Activated naive CD8-positive, alpha-beta T cell (primary cell): Measurements from ENCODE around the gene ASB15.

Source experiments
- H3K27ac Mint-ChIP-seq: one replicate; pipeline ENCODE4 v1.8.0; 2021; ENCODE audit warnings: mixed read lengths
- H3K27me3 Mint-ChIP-seq: one replicate; pipeline ENCODE4 v1.8.0; 2021; ENCODE audit warnings: mixed read lengths
- H3K36me3 Mint-ChIP-seq: one replicate; pipeline ENCODE4 v1.8.0; 2021; ENCODE audit warnings: mixed read lengths
- H3K4me1 Mint-ChIP-seq: one replicate; pipeline ENCODE4 v1.8.0; 2021; ENCODE audit warnings: low read depth, mixed read lengths
- H3K4me3 Mint-ChIP-seq: one replicate; pipeline ENCODE4 v1.8.0; 2021; ENCODE audit warnings: mild to moderate bottlenecking, mixed read lengths
- H3K9me3 Mint-ChIP-seq: one replicate; pipeline ENCODE4 v1.8.0; 2021; ENCODE audit warnings: low read depth, mixed read lengths

Gene ASB15

DNA sequence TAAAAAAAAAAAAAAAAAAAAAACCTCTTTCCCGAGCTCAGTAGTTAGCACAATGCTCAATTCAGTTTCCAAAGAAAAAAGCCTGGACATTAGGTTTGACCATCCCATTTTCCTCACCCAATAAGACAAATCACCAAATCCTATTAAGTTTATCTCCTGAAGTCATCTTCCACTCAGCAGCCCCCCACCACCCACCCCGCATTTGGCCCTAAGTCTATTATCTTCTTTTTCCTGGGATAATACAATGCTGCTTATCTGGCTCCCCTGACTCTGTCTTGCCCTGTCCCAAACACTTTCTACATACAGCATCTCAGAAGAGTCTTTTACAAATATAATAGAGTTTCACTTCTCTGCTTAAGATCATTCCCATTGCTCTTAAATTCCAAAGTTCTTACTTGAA lies 36.3 kb downstream of the ASB15 start:
- Mint-ChIP-seq H3K36me3 (no peaks in the 10 kb centered on the region), H3K9me3 (no peaks in the 10 kb centered on the region), H3K27me3 (peaks cover 21% of the 10 kb centered on the region), H3K27ac (no peak overlapping the region), H3K4me3 (no peak overlapping the region), H3K4me1 (no peaks in the 10 kb centered on the region)

DNA sequence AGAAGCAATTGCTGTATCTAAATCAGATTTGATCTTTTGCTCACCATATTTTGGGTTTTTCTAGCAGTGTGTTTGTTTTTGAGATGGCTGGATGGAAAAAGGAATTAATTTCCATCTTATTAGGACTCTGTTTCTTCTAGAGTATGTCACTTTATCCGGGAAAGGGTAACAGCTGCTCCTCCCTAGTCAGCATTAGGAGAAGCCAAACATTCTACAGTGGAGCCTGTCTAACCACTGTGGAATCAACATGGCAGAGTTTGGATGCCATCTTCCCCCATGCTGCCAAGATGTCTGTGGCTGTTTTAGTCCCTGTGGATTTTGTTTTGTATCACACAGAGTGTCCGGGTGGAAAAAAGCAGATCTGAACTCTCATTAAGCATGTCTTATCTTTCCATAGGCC lies 38.0 kb downstream of the ASB15 start:
- no peaks in the 10 kb centered on the region for H3K9me3 Mint-ChIP-seq
- no peak overlapping the region for H3K4me3 Mint-ChIP-seq
- H3K27me3 Mint-ChIP-seq = peaks cover 17% of the 10 kb centered on the region
- H3K27ac Mint-ChIP-seq = no peak overlapping the region
- H3K36me3 Mint-ChIP-seq = no peaks in the 10 kb centered on the region
- H3K4me1 Mint-ChIP-seq = no peaks in the 10 kb centered on the region

GRCh38 chr7:123640583-123640982 lies 39.0 kb downstream of the ASB15 start:
- Mint-ChIP-seq H3K9me3 (no peaks in the 10 kb centered on the region), H3K27ac (no peak overlapping the region), H3K4me1 (no peaks in the 10 kb centered on the region), H3K36me3 (no peaks in the 10 kb centered on the region), H3K4me3 (no peak overlapping the region), H3K27me3 (peaks cover 19% of the 10 kb centered on the region)

DNA sequence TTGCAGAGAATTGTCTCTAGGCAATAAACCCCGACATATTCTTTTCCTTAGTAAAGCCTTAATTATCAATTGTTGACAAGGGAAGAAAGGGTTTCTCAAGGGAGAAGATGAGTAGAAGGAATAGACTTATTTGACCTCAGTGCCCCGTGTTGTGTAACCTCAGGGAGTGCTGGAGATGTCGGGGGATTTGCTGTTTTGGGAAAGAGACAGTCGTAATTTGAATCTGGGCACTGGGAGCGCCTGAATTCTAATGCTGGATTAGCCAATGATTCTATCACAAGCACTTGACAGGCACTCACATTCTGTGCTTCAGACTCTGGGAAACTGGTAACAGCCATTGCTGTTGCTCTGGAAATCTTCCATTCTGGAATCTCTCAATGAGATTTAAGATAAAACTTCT lies 40.3 kb downstream of the ASB15 start:
- no peaks in the 10 kb centered on the region for H3K4me1 Mint-ChIP-seq
- peaks cover 19% of the 10 kb centered on the region for H3K27me3 Mint-ChIP-seq
- no peaks in the 10 kb centered on the region for H3K9me3 Mint-ChIP-seq
- H3K36me3 Mint-ChIP-seq = peaks cover 2% of the 10 kb centered on the region
- H3K4me3 Mint-ChIP-seq = no peak overlapping the region
- no peak overlapping the region for H3K27ac Mint-ChIP-seq

GRCh38 chr7:123643495-123644441 lies 42.1 kb downstream of the ASB15 start:
- Mint-ChIP-seq H3K27ac (no peak overlapping the region), H3K4me1 (no peaks in the 10 kb centered on the region), H3K9me3 (no peaks in the 10 kb centered on the region), H3K36me3 (peaks cover 2% of the 10 kb centered on the region), H3K4me3 (no peak overlapping the region), H3K27me3 (peaks cover 8% of the 10 kb centered on the region)

DNA sequence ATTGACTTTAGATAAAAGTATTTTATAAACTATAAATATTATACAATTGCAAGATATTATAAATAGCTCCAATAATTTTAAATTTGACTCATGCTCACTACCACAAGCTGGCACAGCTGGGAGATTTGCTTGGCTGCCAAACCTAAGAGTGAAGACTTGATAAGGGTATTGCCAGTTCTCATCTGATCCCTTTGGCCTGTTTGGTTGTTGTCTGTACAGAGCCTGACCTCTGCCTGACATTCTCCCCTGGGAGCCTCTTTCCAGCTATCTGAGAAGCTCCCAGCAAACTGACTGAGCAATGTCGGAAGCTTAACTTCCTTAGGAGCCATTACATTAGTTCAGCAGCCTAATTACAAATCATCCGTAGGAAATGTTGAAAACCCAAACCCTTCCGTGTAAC lies 43.9 kb downstream of the ASB15 start:
- H3K27ac Mint-ChIP-seq = no peak overlapping the region
- no peaks in the 10 kb centered on the region for H3K4me1 Mint-ChIP-seq
- H3K36me3 Mint-ChIP-seq = peaks cover 2% of the 10 kb centered on the region
- H3K4me3 Mint-ChIP-seq = no peak overlapping the region
- H3K9me3 Mint-ChIP-seq = no peaks in the 10 kb centered on the region
- peaks cover 7% of the 10 kb centered on the region for H3K27me3 Mint-ChIP-seq

GRCh38 chr7:123647106-123647730 lies 45.6 kb downstream of the ASB15 start:
- peaks cover 2% of the 10 kb centered on the region for H3K36me3 Mint-ChIP-seq
- H3K27me3 Mint-ChIP-seq = peaks cover 4% of the 10 kb centered on the region
- H3K9me3 Mint-ChIP-seq = no peaks in the 10 kb centered on the region
- H3K27ac Mint-ChIP-seq = no peak overlapping the region
- H3K4me3 Mint-ChIP-seq = no peak overlapping the region
- no peaks in the 10 kb centered on the region for H3K4me1 Mint-ChIP-seq

- H3K36me3 Mint-ChIP-seq = peaks cover 2% of the 10 kb centered on the region
- H3K9me3 Mint-ChIP-seq = no peaks in the 10 kb centered on the region
- H3K4me3 Mint-ChIP-seq = no peak overlapping the region
- peaks cover 4% of the 10 kb centered on the region for H3K27me3 Mint-ChIP-seq
- H3K4me1 Mint-ChIP-seq = no peaks in the 10 kb centered on the region
- H3K27ac Mint-ChIP-seq = no peak overlapping the region
Observed at GRCh38 chr7:123649964-123650363, 48.3 kb downstream of the ASB15 start.

DNA sequence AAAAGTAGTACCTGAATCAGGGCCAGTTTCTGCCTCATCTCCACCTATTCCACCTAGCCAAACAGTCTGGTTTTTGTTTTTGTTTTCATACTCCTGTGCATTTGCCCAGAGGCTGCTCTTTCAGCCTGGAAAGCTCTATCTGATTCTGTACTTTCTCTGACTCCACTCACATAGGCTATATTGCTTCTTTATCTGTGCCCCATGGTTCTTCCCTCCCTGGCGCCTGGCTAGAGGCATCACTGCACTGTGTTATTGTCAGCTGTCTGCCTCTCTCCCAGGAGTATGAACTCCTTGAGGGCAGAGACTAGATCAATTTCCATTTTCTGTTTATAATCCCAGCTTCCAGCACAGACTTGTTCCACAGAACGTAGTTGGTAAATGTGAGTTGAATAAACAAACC lies 49.0 kb downstream of the ASB15 start:
- Mint-ChIP-seq H3K27me3 (peaks cover 4% of the 10 kb centered on the region), H3K36me3 (peaks cover 2% of the 10 kb centered on the region), H3K27ac (no peak overlapping the region), H3K9me3 (no peaks in the 10 kb centered on the region), H3K4me1 (no peaks in the 10 kb centered on the region), H3K4me3 (no peak overlapping the region)

DNA sequence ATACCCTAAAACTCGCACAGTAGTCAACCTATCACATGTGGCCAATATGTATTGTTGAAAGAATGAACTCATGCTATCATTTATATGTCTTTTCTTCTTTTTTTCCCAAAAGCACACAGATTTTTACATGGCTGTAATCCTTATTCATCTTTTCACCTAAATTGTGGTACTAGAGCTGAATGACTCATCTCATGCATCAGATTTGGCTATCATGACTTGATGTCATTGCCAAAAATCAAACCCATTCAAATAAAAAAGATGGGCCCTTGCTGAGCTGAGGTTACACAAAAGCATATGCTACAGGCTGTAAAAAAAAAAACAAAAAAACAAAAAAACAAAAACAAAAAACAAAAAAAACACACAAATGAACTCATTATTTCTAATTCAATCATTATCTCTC lies 50.8 kb downstream of the ASB15 start:
- Mint-ChIP-seq H3K9me3 (no peaks in the 10 kb centered on the region), H3K4me3 (no peak overlapping the region), H3K4me1 (no peaks in the 10 kb centered on the region), H3K36me3 (no peaks in the 10 kb centered on the region), H3K27ac (no peak overlapping the region), H3K27me3 (peaks cover 6% of the 10 kb centered on the region)

GRCh38 chr7:123653162-123653561 lies 51.5 kb downstream of the ASB15 start:
- Mint-ChIP-seq H3K27me3 (peaks cover 6% of the 10 kb centered on the region), H3K4me3 (no peak overlapping the region), H3K36me3 (no peaks in the 10 kb centered on the region), H3K27ac (no peak overlapping the region), H3K9me3 (no peaks in the 10 kb centered on the region), H3K4me1 (no peaks in the 10 kb centered on the region)

GRCh38 chr7:123655614-123656013 lies 54.0 kb downstream of the ASB15 start, which contains the start of gene LMOD2:
TSS of gene LMOD2 (plus strand) at chr7:123655866. CDS start at chr7:123655964, 98 bp downstream.
- Mint-ChIP-seq H3K9me3 (no peaks in the 10 kb centered on the region), H3K4me1 (no peaks in the 10 kb centered on the region)

DNA sequence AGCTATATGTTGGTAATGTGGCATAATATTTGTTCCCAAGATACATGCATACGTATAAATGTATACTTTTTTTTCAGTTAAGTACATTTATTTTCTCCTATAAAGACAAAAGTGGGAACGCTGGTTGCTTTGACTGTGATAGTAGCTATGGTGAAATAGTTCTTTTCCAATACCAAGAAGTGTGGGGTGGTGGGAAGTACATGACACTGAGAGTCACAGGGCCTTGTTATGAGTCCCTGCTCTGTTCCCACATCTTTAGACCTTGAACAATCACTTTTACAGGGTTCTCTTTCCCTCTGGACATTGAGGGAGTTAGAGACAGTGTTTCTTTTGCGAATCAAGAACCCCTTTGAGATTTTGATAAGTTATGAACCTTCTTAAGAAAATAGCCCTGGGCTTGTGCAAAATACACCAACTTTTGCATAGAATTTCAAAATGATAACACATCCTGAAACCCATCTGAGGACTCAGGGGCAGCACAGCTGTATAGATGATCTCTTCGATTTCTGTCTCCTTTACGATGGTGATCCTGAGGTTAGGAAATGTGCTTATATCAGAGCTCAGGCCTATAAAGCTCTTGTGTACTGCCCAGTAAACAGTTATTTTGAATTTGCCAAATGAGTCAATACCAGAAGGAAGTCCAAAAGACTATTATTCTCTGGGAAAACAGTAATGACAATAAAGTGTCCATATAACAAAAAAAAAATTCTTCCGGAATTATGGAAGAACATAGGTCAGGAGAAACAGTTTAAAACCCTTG lies 55.1 kb downstream of the ASB15 start:
- Mint-ChIP-seq H3K27me3 (peaks cover 7% of the 10 kb centered on the region), H3K4me3 (no peak overlapping the region), H3K27ac (no peak overlapping the region), H3K36me3 (no peaks in the 10 kb centered on the region), H3K4me1 (no peaks in the 10 kb centered on the region), H3K9me3 (no peaks in the 10 kb centered on the region)

More at GRCh38 chr7:123655614-123656013, 54.0 kb downstream of the ASB15 start, which contains the start of gene LMOD2:
- Mint-ChIP-seq H3K4me3 (no peak within 1 kb of the TSS), H3K27me3 (peaks cover 3% of the 10 kb centered on the region), H3K36me3 (no peaks in the 10 kb centered on the region), H3K27ac (no peak within 1 kb of the TSS)

GRCh38 chr7:123657304-123657685 lies 55.7 kb downstream of the ASB15 start:
- Mint-ChIP-seq H3K27ac (no peak overlapping the region), H3K4me1 (no peaks in the 10 kb centered on the region), H3K4me3 (no peak overlapping the region), H3K9me3 (no peaks in the 10 kb centered on the region), H3K36me3 (no peaks in the 10 kb centered on the region), H3K27me3 (peaks cover 11% of the 10 kb centered on the region)

DNA sequence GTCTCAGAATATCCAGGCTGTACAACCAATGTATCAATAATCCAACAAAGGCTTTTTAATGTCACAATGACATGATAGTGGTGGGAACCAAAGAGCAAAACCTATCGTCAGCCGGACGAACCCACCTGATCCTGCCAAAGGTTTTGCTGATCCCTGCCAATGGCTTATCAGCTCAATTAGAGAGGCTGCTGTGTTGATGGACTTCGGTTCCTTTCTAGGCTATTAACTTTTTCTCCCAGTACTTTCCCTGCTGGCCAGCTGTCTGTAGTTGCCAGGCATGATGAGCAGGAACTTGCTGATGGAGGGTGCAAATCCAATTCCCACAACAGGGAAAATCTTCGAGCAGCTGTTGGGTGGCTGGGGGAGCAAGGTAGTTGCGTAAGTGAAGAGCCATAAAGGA lies 56.4 kb downstream of the ASB15 start:
- Mint-ChIP-seq H3K27ac (no peak overlapping the region), H3K4me3 (no peak overlapping the region), H3K27me3 (peaks cover 11% of the 10 kb centered on the region), H3K36me3 (no peaks in the 10 kb centered on the region), H3K9me3 (no peaks in the 10 kb centered on the region), H3K4me1 (no peaks in the 10 kb centered on the region)
